SW 1271 (cell line): ENCODE measurements around the gene STOML2.
A peak's percentile ranks its signal among the peaks of the same experiment; 100 is the strongest.

Experiments
- DNase-seq, 2 experiments: peaks; one replicate each; lab custom pipeline; 2025; lab: John Stamatoyannopoulos, UW

Gene STOML2

DNA sequence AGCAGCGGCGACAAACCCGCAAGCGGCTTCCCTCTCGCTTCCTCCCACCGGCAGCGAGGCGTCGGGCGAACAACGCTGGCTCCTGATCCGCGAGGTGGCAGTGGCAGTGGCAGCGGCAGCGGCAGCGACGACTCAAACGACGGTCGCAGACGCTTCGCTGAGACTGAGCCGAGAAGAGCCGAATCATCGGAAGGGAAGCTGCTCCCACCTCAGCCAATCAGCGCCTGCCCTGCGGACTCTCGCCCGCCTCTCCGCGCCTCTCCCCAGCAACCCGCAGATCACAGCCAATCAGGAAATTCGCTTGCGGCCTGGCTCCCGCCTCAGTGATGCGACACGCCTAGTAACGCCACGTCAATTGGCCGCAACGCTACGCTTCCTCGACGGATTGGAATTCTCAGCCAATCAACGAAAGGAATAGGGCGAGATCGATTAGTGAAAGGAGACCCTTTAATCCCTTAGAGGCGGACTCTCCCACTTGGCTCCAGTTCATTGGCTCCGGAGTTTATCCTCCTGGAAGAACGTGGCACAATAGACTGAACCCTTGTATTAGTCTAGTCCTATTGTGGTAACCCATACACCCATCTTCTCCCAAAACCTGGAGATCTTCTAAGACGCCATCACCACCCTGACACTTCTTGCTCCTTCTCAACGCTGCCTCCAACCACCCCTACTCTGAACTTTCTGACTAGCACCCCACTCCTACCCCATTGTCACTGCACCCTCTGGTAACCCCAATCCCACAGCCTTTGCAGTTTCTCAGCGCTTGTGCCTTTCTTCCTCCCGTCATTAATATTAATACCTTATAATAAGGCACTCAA is 30.3 kb downstream of the STOML2 start, which contains the start of gene VCP:
Gene VCP, minus strand, starts transcription at position 165 of the 818 bp plus-strand sequence. CDS start 272 bp downstream, outside the sequence.
- DNase-seq, result peak; percentile 88 to 95

DNA sequence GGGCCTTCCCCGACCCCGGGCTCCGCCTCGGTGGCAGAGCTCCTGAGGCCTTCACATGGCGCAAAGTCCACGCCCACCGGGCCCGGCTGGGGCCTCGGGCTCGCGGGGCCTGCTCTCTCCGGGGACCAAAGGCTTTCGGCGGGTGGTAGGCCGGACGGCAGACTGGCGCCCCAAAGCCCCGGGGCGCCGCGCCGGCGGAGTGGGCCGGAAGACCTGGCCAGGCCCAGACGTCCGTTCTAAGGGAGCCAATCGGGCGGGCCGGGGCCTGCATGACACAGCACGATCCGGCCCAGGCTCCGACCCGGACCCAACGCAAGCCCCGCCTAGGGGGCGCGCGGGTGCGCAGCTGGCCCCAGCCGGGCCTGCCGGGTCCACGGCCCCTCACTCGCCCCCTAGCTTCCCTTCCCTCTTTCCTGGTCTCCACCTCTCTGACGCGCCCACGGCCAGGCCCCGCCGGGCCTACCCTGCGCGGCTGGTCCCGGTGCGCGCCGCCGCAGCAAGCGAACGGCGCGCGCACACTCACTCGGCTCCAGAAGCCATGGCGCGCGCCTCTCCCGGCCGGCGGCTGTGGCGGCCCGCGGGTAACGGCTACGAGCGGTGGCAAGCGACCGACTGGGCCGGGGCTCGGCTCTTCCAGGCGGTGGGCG is 31.0 kb downstream of the STOML2 start:
- DNase-seq, result peak; percentile 46 to 64

DNA sequence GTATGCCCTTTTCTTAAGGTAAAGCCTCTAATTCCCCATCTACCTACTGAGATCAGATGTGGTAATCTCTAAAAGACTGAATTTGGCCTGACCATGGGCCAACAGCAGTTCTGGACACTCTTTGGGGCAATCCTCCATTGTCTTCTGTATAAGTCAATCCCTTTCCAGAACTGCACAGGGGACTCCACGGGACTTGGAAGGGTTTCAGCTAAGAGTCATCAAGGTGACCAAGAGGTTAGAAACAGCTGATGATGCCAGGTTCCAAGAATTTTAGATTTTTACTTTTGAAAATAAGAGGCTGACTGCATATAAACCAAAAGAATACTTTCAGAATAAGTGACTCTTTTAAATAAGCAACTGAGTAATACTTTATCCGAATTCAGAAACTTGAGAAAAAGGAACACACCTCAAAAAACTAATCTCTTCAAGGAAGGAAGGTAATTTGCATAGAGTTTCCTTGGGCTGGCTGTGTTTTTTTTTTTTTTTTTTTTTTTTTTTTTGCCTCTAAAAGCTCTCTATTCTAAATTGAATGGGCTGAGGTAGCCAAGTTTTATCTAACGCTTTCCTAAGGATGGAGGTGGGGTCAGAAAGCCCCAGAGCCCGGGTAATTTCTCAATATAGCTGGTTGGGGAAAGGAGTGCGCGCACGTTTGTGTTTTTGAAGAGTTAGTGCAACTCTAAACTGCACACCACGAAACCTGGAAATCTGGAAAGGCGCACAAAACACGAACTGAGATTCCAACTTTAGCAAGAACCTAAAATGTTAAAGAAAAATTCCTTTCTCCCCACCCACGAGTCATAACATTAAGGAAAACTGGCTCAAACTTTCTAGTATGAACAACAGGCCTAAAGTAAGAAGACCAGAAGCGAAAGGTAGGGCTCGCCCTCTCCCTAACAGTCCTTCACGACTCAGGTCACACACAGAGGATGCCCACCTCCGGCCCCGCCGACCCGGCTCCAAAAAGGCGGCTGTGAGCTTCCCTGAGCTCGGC is 31.8 kb downstream of the STOML2 start:
- no peak for DNase-seq

DNA sequence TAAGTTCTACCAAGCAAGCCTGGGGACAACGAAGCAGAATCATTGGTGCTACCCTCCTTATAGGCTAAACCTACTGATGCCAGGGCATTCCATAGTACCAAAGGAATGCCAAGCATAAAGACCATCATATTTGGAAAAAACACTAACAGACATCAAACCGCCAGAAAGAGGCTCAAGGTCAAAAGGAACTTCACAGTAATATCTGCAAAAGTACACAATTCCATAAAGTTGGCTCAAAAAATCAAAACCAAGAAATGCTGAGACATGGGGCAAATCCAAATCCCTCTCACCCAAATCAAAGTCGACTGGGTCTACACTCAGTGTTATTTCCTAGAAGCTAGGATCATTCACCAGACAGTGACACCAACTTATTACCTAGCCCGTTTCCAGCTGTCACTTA is 33.9 kb downstream of the STOML2 start:
- DNase-seq, result no peak

DNA sequence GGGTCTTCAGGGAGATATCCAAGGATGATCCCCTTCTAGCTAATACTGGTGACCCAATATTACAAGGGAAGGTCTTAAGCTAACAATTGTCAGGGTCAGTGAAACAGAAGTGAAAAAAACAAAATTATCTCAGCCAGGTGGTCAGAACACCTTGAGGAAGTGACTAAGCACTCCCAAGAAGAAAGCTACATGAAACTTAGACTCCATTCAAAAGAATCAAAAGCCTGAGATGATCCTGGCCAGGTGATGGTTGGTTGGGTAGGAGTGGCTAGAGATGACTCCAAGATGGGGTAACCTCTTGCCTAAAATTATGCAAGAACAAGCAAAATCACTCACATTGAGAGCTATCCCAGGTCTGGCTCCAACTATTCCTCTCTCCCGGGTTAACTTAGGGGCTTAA is 35.9 kb downstream of the STOML2 start:
- no peak for DNase-seq

DNA sequence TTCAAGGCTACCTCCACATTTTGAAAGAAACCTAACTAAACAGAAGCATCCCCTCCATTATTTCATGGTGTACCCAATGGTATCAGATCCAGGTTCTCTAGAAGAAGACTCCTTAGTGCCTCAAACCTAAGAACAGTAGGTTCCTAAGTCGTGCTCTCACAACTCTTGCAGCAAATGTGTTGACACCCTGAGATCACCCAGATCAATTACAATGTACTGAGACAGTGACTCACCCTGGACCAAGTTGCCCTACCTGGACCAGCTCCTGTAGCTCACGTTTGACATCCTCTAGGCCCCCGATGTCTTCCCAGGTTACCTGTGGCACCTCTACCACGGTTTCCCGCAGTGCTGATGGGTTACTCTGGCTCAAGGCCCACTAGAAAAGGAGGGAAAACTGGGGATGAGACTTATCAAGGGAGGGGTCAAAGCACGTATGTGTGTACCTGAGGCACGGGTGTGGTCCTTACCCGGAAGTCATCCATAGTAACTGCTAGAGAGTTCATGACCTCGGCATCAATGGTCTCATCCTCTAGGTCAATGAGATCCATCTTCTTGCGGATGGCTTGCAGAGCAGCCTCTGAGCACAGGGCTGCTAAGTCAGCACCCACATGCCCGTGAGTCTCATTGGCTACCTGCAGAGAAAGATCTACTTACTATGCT is 42.3 kb downstream of the STOML2 start:
- DNase-seq, result no peak

DNA sequence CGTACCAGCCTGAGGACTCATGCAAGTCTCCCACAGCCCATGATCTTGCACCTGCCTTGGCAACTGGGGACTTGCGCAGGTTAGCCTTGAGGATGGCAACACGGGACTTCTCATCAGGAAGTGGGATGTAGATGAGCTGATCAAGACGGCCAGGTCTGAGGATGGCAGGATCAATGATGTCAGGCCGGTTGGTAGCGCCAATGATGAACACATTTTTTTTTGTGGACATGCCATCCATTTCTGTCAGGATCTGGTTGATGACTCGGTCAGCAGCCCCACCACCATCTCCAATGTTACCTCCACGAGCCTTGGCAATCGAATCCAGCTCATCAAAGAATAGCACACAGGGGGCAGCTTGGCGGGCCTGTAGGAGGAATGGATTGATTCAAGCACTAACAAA is 43.5 kb downstream of the STOML2 start:
- no peak for DNase-seq

DNA sequence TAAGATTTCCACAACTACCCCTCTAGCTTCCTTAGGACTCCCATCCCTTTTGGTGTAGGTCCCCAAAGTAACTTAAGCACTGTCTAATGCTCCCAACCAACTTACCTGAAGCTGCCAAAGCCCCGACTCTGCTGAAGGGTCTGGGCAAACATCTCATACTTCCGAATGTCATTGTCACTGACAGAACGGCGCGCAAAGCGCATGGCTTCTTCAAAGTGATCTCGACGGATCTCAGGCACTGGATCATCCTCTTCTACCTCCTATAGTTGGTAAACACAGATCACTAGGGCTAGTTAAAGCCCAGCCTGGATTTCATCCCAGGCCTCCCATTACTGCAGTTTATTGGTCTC is 45.7 kb downstream of the STOML2 start:
- no peak for DNase-seq

DNA sequence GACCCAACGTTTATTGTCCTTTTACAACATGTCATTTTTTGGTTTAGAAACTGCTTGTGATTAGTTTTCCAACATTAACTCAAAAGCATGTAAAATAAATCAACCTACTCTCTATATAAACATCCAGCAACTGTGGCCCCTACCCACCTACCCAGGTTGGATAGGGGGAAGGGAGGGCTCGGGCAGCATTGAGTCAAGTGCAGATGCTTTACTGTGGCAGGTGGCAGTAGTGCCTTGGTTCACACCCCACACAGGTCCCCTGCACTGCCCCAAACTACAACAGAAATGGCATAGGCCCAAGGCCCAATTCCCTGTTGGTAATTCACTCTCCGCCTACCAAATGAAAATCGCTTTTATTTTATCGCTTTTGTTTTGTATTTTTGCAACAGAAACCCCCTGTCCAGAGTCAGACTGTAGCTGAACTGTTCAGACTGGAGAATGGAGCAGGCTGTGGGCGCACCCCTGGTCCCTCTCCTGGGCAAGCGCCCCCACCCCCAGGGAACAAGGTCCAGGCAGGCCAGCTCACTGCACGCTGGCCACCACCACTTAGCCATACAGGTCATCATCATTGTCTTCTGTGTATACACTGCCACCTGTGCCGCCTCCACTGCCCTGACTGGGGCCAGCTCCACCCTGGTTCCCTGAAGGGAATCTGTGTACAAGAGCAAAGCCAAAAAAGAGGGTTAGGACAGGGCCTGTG is 46.2 kb downstream of the STOML2 start:
- DNase-seq, result no peak

DNA sequence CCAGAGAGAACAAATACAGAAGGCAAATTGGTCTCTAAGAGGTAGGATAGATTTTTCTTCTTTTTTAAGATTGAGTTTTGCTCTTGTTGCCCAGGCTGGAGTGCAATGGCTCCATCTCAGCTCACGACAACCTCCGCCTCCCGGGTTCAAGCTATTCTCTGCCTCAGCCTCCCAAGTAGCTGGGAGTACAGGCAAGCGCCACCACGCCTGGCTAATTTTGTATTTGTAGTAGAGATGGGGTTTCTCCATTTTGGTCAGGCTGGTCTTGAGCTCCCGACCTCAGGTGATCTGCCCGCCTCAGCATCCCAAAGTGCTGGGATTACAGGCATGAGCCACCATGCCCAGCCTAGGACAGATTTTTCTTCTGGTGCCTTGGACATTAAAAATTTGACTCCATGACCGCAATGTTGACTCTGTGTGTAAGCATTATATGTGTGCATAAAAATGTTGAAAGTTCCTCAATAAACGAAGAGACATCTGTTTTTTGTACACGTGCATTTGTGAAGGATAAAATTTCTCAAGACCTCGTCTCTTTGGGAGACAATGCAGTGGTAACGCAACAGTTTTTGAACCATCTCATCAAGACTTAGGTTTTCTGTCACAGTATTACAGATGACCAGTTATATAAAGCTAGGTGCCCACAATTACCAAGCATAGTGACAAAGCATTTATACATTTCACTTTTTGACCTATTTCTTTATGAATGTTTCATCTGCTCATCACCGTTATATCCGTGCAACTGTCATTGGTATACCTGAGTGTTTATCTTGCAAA is 47.9 kb downstream of the STOML2 start:
- DNase-seq, result no peak

DNA sequence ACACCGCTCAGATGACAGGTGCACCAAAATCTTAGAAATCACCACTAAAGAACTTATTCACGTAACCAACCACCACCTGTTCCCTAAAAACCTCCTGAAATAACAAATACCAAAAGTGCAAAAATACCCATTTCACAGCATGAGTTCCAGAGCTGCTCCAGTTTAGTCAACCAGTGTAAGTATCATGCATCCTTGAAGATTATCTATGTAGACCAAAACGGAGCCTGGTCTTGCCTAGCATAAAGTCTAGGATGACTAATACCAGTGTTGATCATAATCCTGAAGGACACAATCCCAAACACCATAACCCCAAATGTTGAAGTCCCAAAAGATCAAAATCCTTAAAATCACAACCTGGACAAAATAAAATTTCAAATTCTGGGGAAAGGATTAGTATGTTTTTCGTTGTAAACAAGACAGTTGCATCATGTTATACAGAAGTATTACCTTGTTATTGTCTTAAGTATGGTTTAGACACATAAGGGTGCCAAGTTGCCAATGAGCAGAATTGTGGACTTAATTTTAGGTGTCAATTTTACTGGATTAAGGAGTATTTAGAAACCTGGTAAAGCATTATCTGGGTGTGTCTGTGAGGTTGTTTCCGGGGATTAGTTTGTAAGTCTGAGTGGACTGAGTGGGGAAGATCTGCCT is 48.6 kb downstream of the STOML2 start:
- no peak for DNase-seq

DNA sequence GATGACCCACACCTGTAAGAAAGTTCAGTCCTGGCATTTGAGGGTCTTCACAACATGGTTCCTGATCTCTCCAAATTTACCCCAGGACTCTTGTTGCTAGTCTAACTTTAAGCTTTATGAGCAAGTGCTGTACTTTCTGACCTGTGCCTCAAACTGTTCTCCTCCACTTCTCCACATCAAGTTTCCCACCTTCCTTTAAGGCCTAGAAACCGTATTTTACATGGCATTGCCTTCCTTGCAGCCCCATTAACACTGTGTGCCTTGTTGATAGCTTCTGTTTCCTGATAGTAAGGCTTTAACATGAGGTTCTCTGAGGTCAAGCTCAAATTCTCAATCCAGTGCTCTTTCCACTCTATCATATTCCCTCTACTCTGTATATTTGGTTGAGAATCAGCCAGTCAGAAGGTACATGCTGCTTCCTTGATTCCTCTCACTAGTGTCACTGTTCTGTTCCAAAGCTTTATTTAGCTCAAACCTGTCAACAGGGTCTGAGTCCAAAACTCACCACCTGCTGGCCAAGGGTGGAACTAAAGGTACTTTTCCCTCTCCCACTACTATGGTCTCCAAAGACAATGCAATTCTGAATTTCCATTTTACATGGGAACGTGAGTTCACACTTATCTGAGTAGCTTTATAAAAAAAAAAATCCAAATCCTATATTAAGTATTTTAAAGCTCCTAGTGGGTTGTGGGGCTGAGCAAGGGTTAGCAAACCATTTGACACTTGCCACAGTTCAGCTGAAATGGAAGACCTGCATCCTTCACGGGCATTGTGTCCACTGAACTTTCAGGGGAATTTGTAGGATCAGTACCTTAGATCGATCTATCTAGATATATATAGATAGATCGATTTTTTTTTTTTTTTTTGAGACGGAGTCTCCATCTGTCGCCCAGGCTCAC is 51.6 kb downstream of the STOML2 start:
- peak in 1 of 2 experiments; percentile 46 for DNase-seq
